Stomach (tissue), 9 donors: ENCODE results near the gene SYCN. TPM values are rescaled to one million over a fixed set of nuclear protein-coding genes. Genes with fewer than 3 reads are reported as not detected.

Experiments used
- DNase-seq, 2 donors: peaks; one replicate each; pipeline versions ENCODE4 v3.0.0 to v3.0.0-alpha.2; 2013 to 2019
- H3K27ac ChIP-seq, 5 donors: fragments of 200-600 bp in 4 of 5; sonication (generic) in 4 of 5; one replicate each; pipeline ENCODE4 v1.5.1; 2013 to 2019; ENCODE audit warnings: mild to moderate bottlenecking in 1 of 5, moderate library complexity in 1 of 5
- H3K27me3 ChIP-seq, 3 donors: fragments of 200-600 bp; sonication (generic); one replicate each; pipeline ENCODE4 v1.5.1; 2017 to 2019; ENCODE audit warnings: mixed run types in 1 of 3
- H3K36me3 ChIP-seq, 4 donors: fragments of 200-600 bp; sonication (generic); 1 replicate in 3 of 4; 2 replicates in 1 of 4; pipeline ENCODE4 v1.5.1; 2016 to 2019
- H3K4me1 ChIP-seq, 4 donors: fragments of 200-600 bp; sonication (generic); one replicate each; pipeline ENCODE4 v1.5.1; 2016 to 2019
- H3K4me3 ChIP-seq, 4 donors: fragments of 200-600 bp; sonication (generic) in 3 of 4; one replicate each; pipeline ENCODE4 v1.5.1; 2016 to 2019; ENCODE audit warnings: mild to moderate bottlenecking in 1 of 4
- H3K9me3 ChIP-seq, 4 donors: fragments of 200-600 bp; sonication (generic); one replicate each; pipeline ENCODE4 v1.5.1; 2016 to 2019
- EP300 ChIP-seq: sonication (generic); formaldehyde crosslinking; IDR thresholded peaks from one replicate; pipeline ENCODE4 v1.6.1; 2017; ENCODE audit warnings: antibody characterized with exemption
- POLR2A ChIP-seq, 4 donors: fragments of 450-650 bp; IDR thresholded peaks; one replicate each; pipeline ENCODE4 v1.6.1; 2016; ENCODE audit warnings: antibody characterized with exemption in 4 of 4, control low read depth in 2 of 4, mild to moderate bottlenecking in 1 of 4, moderate library complexity in 1 of 4
- POLR2AphosphoS5 ChIP-seq, 3 donors: sonication (generic); formaldehyde crosslinking; IDR thresholded peaks; one replicate each; pipeline ENCODE4 v1.6.1; 2016; ENCODE audit warnings: antibody characterized with exemption in 3 of 3
- WGBS, 5 donors: extraction: QIAGEN DNeasy Blood & Tissue Kit in 3 of 5; methylation state at CpG; one replicate each; pipeline versions ENCODE4 v1.1.5 to v1.1.7; 2013 to 2018; 5-methylcytosine and 5-hydroxymethylcytosine counted together
- intact Hi-C: fragments of 100-400 bp; cut with DNase I; formaldehyde crosslinking; loops from one replicate; pipeline ENCODE4 v1.15.1; 2023; ENCODE audit warnings: low total_unique reads
- polyA plus RNA-seq, 3 donors: library from polyadenylated mRNA; stranded (reverse); fragments of 200-250 nt; gene quantifications; one replicate each; pipeline ENCODE4 v1.2.3, GENCODE V29; 2013
- total RNA-seq, 5 donors: library from RNA; depleted of rRNA; stranded (reverse); fragments of >200 nt; gene quantifications; one replicate each; pipeline versions ENCODE4 v1.1.0 to v1.2.3, GENCODE V29; 2014 to 2016
- TF ChIP-seq, protein P1 (sequence below), 7 experiments: fragments of 450-650 bp in 4 of 7; fragments of 200-600 bp in 3 of 7; sonication (generic) in 3 of 7; IDR thresholded peaks; one replicate each; pipeline ENCODE4 v1.5.1; 2016 to 2019; ENCODE audit warnings: antibody characterized with exemption in 7 of 7, control low read depth in 2 of 7, mild to moderate bottlenecking in 1 of 7
- donor health status: healthy with polysubstance abuse.
- donor health status: Bipolar disorder and iron deficiency.
- donor health status: healthy.

Gene SYCN
- total and polyA plus RNA-seq, 8 donors: 0.65 to 1.9 TPM; not detected in 6

DNA sequence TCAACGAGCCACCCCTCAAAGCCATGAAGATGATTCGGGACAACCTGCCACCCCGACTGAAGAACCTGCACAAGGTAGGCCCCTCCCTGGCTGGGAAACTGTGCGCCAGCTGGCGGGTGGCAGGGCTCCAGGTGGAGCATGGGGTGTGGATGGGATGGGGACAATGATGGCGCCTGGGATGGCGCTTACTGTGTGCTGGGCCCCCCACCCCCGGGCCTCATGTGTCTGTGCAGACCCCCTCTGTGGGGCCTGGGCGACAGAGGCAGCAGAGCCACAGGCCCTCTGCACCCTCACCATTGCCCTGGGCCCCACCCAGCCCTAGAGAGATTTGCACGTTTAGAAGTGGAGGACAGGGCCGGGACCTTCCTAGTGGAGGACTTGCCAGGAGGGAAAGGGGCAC, 26.3 kb downstream of the SYCN start:
- no peak overlapping the region for H3K4me3 ChIP-seq
- no peaks in the 10 kb centered on the region for H3K9me3 ChIP-seq
- no peak for DNase-seq
- 90 to 92% (median 90%) methylated on average over 8 to 11 of the region's 11 CpGs for WGBS, 5 donors
- intact Hi-C loops: no loop called here
- TF ChIP-seq POLR2A (IDR thresholded peaks at IDR 0.05) (no peak), EP300 (no peak), POLR2AphosphoS5 (IDR thresholded peaks at IDR 0.05) (no peak)
- TF ChIP-seq, protein P1, sequence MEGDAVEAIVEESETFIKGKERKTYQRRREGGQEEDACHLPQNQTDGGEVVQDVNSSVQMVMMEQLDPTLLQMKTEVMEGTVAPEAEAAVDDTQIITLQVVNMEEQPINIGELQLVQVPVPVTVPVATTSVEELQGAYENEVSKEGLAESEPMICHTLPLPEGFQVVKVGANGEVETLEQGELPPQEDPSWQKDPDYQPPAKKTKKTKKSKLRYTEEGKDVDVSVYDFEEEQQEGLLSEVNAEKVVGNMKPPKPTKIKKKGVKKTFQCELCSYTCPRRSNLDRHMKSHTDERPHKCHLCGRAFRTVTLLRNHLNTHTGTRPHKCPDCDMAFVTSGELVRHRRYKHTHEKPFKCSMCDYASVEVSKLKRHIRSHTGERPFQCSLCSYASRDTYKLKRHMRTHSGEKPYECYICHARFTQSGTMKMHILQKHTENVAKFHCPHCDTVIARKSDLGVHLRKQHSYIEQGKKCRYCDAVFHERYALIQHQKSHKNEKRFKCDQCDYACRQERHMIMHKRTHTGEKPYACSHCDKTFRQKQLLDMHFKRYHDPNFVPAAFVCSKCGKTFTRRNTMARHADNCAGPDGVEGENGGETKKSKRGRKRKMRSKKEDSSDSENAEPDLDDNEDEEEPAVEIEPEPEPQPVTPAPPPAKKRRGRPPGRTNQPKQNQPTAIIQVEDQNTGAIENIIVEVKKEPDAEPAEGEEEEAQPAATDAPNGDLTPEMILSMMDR (IDR thresholded peaks at IDR 0.05): no peak
- no peak overlapping the region for H3K27ac ChIP-seq
- peaks cover 47 to 85% (median 84%) of the 10 kb centered on the region in 4 donors for H3K36me3 ChIP-seq
- H3K4me1 ChIP-seq: no peaks in the 10 kb centered on the region
- H3K27me3 ChIP-seq: no peaks in the 10 kb centered on the region

DNA sequence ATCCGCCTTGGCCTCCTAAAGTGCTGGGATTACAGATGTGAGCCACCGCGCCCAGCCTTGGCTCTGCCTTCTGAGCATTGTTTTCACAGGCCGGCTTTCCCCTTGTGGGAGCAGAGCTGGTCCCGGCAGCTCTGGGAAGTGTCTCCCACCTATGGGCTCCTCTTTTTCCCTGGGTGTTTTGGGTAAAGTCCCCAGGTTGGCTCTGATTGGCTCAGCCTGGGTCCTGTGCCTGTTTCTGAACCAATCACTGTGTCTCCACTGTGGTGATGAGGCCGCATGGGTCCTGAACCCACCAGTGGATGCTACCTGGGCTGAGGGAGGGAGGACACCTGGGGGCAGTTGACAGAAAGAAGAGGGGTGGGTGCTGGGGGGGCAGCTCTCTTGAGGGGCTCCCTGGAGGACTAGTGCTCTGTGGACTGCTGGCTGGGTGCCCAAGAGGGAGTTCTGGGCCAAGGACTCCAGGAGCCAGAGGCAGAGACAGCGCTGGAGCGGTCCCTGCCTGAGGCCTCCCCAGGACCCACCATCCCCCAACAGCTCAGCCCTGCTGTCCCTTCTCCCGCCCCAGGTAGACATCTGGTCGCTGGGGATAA, 26.9 kb downstream of the SYCN start:
- H3K27me3 ChIP-seq: no peaks in the 10 kb centered on the region
- H3K27ac ChIP-seq: no peak overlapping the region
- no peaks in the 10 kb centered on the region for H3K9me3 ChIP-seq
- no peaks in the 10 kb centered on the region for H3K4me1 ChIP-seq
- peaks cover 51 to 90% (median 89%) of the 10 kb centered on the region in 4 donors for H3K36me3 ChIP-seq
- intact Hi-C loops: no loop called here
- DNase-seq: no peak
- no peak for TF ChIP-seq POLR2AphosphoS5 (IDR thresholded peaks at IDR 0.05)
- TF ChIP-seq, protein P1 (IDR thresholded peaks at IDR 0.05): no peak
- TF ChIP-seq EP300: no peak
- TF ChIP-seq POLR2A (IDR thresholded peaks at IDR 0.05): no peak
- WGBS, 5 donors: 89 to 96% (median 92%) methylated on average over 8 to 10 of the region's 10 CpGs
- H3K4me3 ChIP-seq: no peak overlapping the region

DNA sequence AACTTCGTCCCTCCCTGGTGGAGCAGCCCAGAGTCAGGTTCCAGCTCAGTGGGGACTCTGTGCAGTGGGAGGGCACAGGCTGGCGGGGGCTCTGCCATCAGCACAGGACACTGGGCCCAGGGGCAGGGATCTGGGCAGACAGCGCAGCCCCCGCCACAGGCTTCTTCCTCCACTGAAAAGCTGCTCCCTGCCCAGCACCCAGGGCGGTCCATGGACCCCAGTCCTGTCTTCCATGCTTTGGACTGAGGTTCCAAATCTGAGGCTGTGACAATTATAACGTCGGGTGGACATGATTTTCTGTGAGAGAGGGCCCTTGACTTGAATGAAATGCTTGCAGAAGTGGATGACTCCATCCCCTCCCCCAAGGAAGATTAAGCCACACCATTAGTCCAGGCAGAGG, 28.5 kb downstream of the SYCN start:
- no peak overlapping the region for H3K4me3 ChIP-seq
- no peaks in the 10 kb centered on the region for H3K27me3 ChIP-seq
- TF ChIP-seq EP300 (no peak), POLR2AphosphoS5 (IDR thresholded peaks at IDR 0.05) (no peak), POLR2A (IDR thresholded peaks at IDR 0.05) (no peak)
- TF ChIP-seq, protein P1 (IDR thresholded peaks at IDR 0.05): no peak
- H3K9me3 ChIP-seq: no peaks in the 10 kb centered on the region
- no peak for DNase-seq
- 69 to 94% (median 89%) methylated on average over 2 to 7 of the region's 7 CpGs for WGBS, 5 donors
- H3K4me1 ChIP-seq: peaks cover 0 to 7% (median 3%) of the 10 kb centered on the region in 4 donors
- H3K36me3 ChIP-seq: peaks cover 57 to 100% (median 99%) of the 10 kb centered on the region in 4 donors
- no peak overlapping the region for H3K27ac ChIP-seq
- intact Hi-C loops: no loop called here

DNA sequence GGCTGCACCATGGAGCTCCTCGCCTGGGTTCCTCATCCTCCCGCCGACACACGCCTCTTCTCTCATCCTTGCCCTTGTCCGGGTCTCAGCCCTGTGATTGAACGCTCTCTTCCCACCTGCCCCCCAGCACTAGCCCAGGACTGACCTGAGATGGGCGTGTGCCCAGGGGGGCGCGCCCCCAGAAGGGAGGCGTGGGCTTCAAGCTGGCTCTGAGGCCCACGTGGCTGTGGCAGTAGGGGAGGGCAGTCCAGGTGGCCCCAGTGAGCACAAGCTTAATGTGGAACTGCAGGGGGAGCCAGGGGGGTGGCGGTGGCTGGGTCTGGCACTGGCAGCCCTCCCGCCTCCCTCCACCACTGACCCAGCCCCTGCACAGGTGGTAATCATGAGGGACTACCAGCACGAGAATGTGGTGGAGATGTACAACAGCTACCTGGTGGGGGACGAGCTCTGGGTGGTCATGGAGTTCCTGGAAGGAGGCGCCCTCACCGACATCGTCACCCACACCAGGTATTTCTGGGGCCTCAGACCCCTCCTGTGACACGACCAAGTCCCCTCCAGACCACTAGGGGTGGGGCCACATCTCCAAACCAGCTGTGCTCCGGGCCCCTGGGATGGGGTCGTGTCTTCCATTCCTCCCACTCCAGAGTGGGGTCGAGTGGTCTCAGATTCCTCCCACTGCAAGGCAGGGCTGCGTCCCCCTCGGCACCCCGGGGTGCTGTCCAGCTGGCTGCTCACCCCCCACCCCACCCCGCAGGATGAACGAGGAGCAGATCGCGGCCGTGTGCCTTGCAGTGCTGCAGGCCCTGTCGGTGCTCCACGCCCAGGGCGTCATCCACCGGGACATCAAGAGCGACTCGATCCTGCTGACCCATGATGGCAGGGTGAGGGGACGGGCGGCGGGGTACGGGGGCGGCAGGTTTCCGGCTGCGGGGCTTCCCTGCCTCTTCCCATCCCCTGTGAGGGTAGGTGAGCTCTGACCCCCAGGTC, 29.2 kb downstream of the SYCN start:
- Histone ChIP-seq H3K27me3 (no peaks in the 10 kb centered on the region), H3K9me3 (no peaks in the 10 kb centered on the region), H3K4me3 (no peak overlapping the region), H3K36me3 (peaks cover 62 to 100% (median 100%) of the 10 kb centered on the region in 4 donors), H3K4me1 (peaks cover 0 to 15% (median 9%) of the 10 kb centered on the region in 4 donors), H3K27ac (no peak overlapping the region)
- 83 to 92% (median 90%) methylated on average over 15 to 43 of the region's 43 CpGs for WGBS, 5 donors
- TF ChIP-seq EP300 (no peak), POLR2A (IDR thresholded peaks at IDR 0.05) (no peak), POLR2AphosphoS5 (IDR thresholded peaks at IDR 0.05) (no peak)
- TF ChIP-seq, protein P1 (IDR thresholded peaks at IDR 0.05): no peak
- intact Hi-C loops: no loop called here
- DNase-seq: no peak
